OCI-LY7 (cell line): ENCODE results near the gene IL21R. TPM values are rescaled to one million over a fixed set of nuclear protein-coding genes. Genes with fewer than 3 reads are reported as not detected.

ENCODE experiments used
- BruUV-seq: library from RNA; stranded (reverse); fragments of 400-500 nt; replicated peaks from 2 replicates; lab custom pipeline; 2021; lab: Mats Ljungman, UMichigan
- CTCF ChIA-PET: fragments of 300-600 bp; sonication (Branson Sonifier 250); formaldehyde crosslinking; loops from one replicate; lab custom pipeline; 2022; ENCODE audit warnings: antibody characterized with exemption; ENCODE audit not compliant: unreplicated experiment; lab: Charles Lee
- POLR2A ChIA-PET: fragments of 300-600 bp; sonication (Branson Sonifier 250); formaldehyde crosslinking; loops from one replicate; lab custom pipeline; 2022; ENCODE audit warnings: antibody characterized with exemption; lab: Charles Lee
- DNase-seq: peaks from one replicate; pipeline ENCODE4 v3.0.0-alpha.2; 2015; ENCODE audit warnings: low spot score
- H2AFZ ChIP-seq: fragments of 200-600 bp; sonication (generic), shearing (Covaris generic); 2 replicates; pipeline ENCODE4 v1.6.1; 2014; ENCODE audit warnings: mild to moderate bottlenecking, antibody characterized with exemption, low read length, moderate library complexity
- H3K27ac ChIP-seq: fragments of 200-600 bp; sonication (generic); 2 replicates; pipeline ENCODE4 v1.5.1; 2014; ENCODE audit warnings: mixed run types, low read depth, mild to moderate bottlenecking, moderate library complexity, low read length, inconsistent platforms; ENCODE audit not compliant: poor library complexity, severe bottlenecking
- H3K36me3 ChIP-seq: fragments of 200-600 bp; sonication (generic); 2 replicates; pipeline ENCODE4 v1.6.1; 2014; ENCODE audit warnings: mild to moderate bottlenecking, antibody characterized with exemption, low read length, moderate library complexity, mixed read lengths; ENCODE audit not compliant: insufficient read depth
- H3K4me1 ChIP-seq: fragments of 200-600 bp; sonication (generic); 2 replicates; pipeline ENCODE4 v1.5.1; 2014; ENCODE audit warnings: mild to moderate bottlenecking, low read length; ENCODE audit not compliant: insufficient read depth, poor library complexity, severe bottlenecking
- H3K4me2 ChIP-seq: fragments of 200-600 bp; sonication (generic); 2 replicates; pipeline ENCODE4 v1.6.1; 2014; ENCODE audit warnings: mild to moderate bottlenecking, low read length
- H3K4me3 ChIP-seq: fragments of 200-600 bp; sonication (generic); 2 replicates; pipeline ENCODE4 v1.5.1; 2014; ENCODE audit warnings: mild to moderate bottlenecking, low read depth, low read length; ENCODE audit not compliant: poor library complexity, severe bottlenecking
- H3K79me2 ChIP-seq: fragments of 200-600 bp; sonication (generic); 2 replicates; pipeline ENCODE4 v1.6.1; 2016; ENCODE audit warnings: low read depth, mild to moderate bottlenecking, low read length, moderate library complexity, mixed read lengths; ENCODE audit not compliant: insufficient read depth
- H3K9me2 ChIP-seq: fragments of 200-600 bp; sonication (generic); 2 replicates; pipeline ENCODE4 v1.6.1; 2016; ENCODE audit warnings: mild to moderate bottlenecking, low read length, mixed read lengths; ENCODE audit not compliant: insufficient read depth
- H3K9me3 ChIP-seq: fragments of 200-600 bp; sonication (generic); 2 replicates; pipeline ENCODE4 v1.6.1; 2014; ENCODE audit warnings: mild to moderate bottlenecking, mixed run types, low read length, mixed read lengths
- H4K20me1 ChIP-seq: fragments of 200-600 bp; sonication (generic); 2 replicates; pipeline ENCODE4 v1.6.1; 2014; ENCODE audit warnings: mild to moderate bottlenecking, antibody characterized with exemption, low read length, moderate library complexity, mixed read lengths; ENCODE audit not compliant: insufficient read depth
- CTCF ChIP-seq: fragments of 200-600 bp; sonication (generic); conservative IDR thresholded peaks from 2 replicates; pipeline ENCODE4 v1.5.1; 2014; ENCODE audit warnings: mild to moderate bottlenecking, antibody characterized with exemption, low read length, moderate library complexity, mixed read lengths
- EZH2phosphoT487 ChIP-seq: fragments of 200-600 bp; sonication (generic); IDR thresholded peaks from 2 replicates; pipeline ENCODE4 v1.6.1; 2018; ENCODE audit warnings: low read depth, borderline replicate concordance, mild to moderate bottlenecking, mixed run types, antibody characterized with exemption, low read length, moderate library complexity, mixed read lengths
- intact Hi-C: fragments of 100-400 bp; cut with micrococcal nuclease; formaldehyde crosslinking; loops from one replicate; pipeline ENCODE4 v1.10.0; 2022; ENCODE audit not compliant: unreplicated experiment
- total RNA-seq, 2 experiments: library from RNA; depleted of rRNA in 1 of 2; stranded (reverse); fragments of >200 nt in 1 of 2; shearing (Covaris generic) in 1 of 2; gene quantifications; 2 replicates each; pipeline ENCODE4 v1.2.3, GENCODE V29; 2014 to 2022

The IL21R gene
- total RNA-seq, 2 experiments from 2014 or later = 10.0 to 47.0 TPM

GRCh38 chr16:27439271-27440018 is 37.5 kb downstream of the IL21R start:
- ChIA-PET POLR2A (interaction anchor here (0.6 kb wide), 2 partner anchors 36 to 323 kb away, joined by 3 to 5 read pairs; no protein-coding TSS in a partner anchor), CTCF (no interaction called here)
- no TSS peak for BruUV-seq
- H2AFZ ChIP-seq = no peak overlapping the region
- no peaks in the 10 kb centered on the region for H3K79me2 ChIP-seq
- H3K9me2 ChIP-seq = no peaks in the 10 kb centered on the region
- intact Hi-C loops = no loop called here
- no peak for TF ChIP-seq EZH2phosphoT487
- TF ChIP-seq CTCF = no peak
- no peak overlapping the region for H3K4me3 ChIP-seq
- no peaks in the 10 kb centered on the region for H3K9me3 ChIP-seq
- no peak overlapping the region for H3K4me2 ChIP-seq
- H3K4me1 ChIP-seq = no peaks in the 10 kb centered on the region
- H3K36me3 ChIP-seq = peaks cover 78% of the 10 kb centered on the region
- no peak for DNase-seq
- no peak overlapping the region for H3K27ac ChIP-seq
- H4K20me1 ChIP-seq = no peaks in the 10 kb centered on the region

- DNase-seq = no peak
- Histone ChIP-seq H3K4me2 (no peak overlapping the region), H3K79me2 (no peaks in the 10 kb centered on the region), H3K9me2 (no peaks in the 10 kb centered on the region), H3K36me3 (peaks cover 84% of the 10 kb centered on the region), H3K9me3 (no peaks in the 10 kb centered on the region; the same call in 1 of the 2 replicates), H3K4me1 (no peaks in the 10 kb centered on the region), H3K27ac (no peak overlapping the region), H4K20me1 (no peaks in the 10 kb centered on the region), H3K4me3 (no peak overlapping the region), H2AFZ (no peak overlapping the region)
- ChIA-PET CTCF (no interaction called here), POLR2A (interaction anchor here (1.2 kb wide), 1 partner anchor 10 kb away, joined by 4 read pairs; no protein-coding TSS in a partner anchor)
- TF ChIP-seq CTCF (no peak), EZH2phosphoT487 (no peak)
- intact Hi-C loops = no loop called here
- no TSS peak for BruUV-seq
Observed at GRCh38 chr16:27441276-27441675, 39.3 kb downstream of the IL21R start.

GRCh38 chr16:27441998-27442397 is 40.0 kb downstream of the IL21R start:
- POLR2A ChIA-PET = interaction anchor here (1.2 kb wide), 1 partner anchor 9 kb away, joined by 4 read pairs; no protein-coding TSS in a partner anchor
- intact Hi-C loops = no loop called here
- DNase-seq = no peak
- Histone ChIP-seq H3K4me2 (no peak overlapping the region), H3K4me3 (no peak overlapping the region), H3K36me3 (peaks cover 84% of the 10 kb centered on the region), H3K79me2 (no peaks in the 10 kb centered on the region), H3K9me2 (no peaks in the 10 kb centered on the region), H3K9me3 (peaks cover 1% of the 10 kb centered on the region), H3K4me1 (no peaks in the 10 kb centered on the region), H2AFZ (no peak overlapping the region), H3K27ac (no peak overlapping the region), H4K20me1 (no peaks in the 10 kb centered on the region)
- TF ChIP-seq EZH2phosphoT487 (no peak), CTCF (no peak)
- no TSS peak for BruUV-seq
- CTCF ChIA-PET = no interaction called here
